AG04449 (cell line): Measurements from ENCODE around the gene CRYL1.

Experiments used
- CTCF ChIA-PET: fragments of 350-600 bp; formaldehyde crosslinking; extraction: SDS; loops from one replicate; lab custom pipeline; 2021; ENCODE audit warnings: antibody characterized with exemption; lab: Yijun Ruan, JAX
- POLR2A ChIA-PET: fragments of 400-600, 350-600 bp; formaldehyde crosslinking; extraction: SDS; loops from one replicate; lab custom pipeline; 2020; ENCODE audit warnings: antibody characterized with exemption, inconsistent platforms; lab: Yijun Ruan, JAX
- DNase-seq: peaks from one replicate; pipeline ENCODE4 v3.0.0-alpha.2; 2010; ENCODE audit warnings: low read depth, low spot score
- H3K4me3 ChIP-seq: 2 replicates; pipeline ENCODE4 v1.5.1; 2011; ENCODE audit warnings: low read depth, mild to moderate bottlenecking, control low read depth, low read length
- CTCF ChIP-seq: IDR thresholded peaks from one replicate; pipeline ENCODE4 v1.5.1; 2011; ENCODE audit warnings: mild to moderate bottlenecking, moderate library complexity, low read length, control low read depth, inconsistent platforms; ENCODE audit not compliant: insufficient read depth; ENCODE audit errors: missing control alignments

The CRYL1 gene

GRCh38 chr13:20492641-20493040 lies 33.0 kb downstream of the CRYL1 start:
- DNase-seq = no peak
- no peak overlapping the region for H3K4me3 ChIP-seq
- TF ChIP-seq CTCF = no peak
- CTCF ChIA-PET = interaction anchor here (1.0 to 7.6 kb wide), 11 partner anchors 10 to 434 kb away, joined by 3 to 126 read pairs (median 4); no protein-coding TSS in a partner anchor
- POLR2A ChIA-PET = no interaction called here

GRCh38 chr13:20491926-20492435 lies 33.7 kb downstream of the CRYL1 start:
- ChIA-PET CTCF (interaction anchor here (0.8 to 7.6 kb wide), 9 partner anchors 13 to 434 kb away, joined by 3 to 126 read pairs (median 4); no protein-coding TSS in a partner anchor), POLR2A (no interaction called here)
- no peak for TF ChIP-seq CTCF
- H3K4me3 ChIP-seq = no peak overlapping the region
- no peak for DNase-seq

GRCh38 chr13:20489185-20489820 lies 36.4 kb downstream of the CRYL1 start:
- no peak overlapping the region for H3K4me3 ChIP-seq
- ChIA-PET CTCF (interaction anchor here (0.5 kb wide), 1 partner anchor 991 kb away, joined by 3 read pairs; no protein-coding TSS in a partner anchor), POLR2A (no interaction called here)
- no peak for TF ChIP-seq CTCF
- no peak for DNase-seq

- ChIA-PET CTCF (interaction anchor here (0.7 to 1.6 kb wide), 2 partner anchors 14 to 307 kb away, joined by 3 to 4 read pairs; no protein-coding TSS in a partner anchor), POLR2A (no interaction called here)
- no peak for TF ChIP-seq CTCF
- H3K4me3 ChIP-seq = no peak overlapping the region
- DNase-seq = no peak
These were observed 37.7 kb downstream of the CRYL1 start for GRCh38 chr13:20487927-20488326.

- POLR2A ChIA-PET = no interaction called here
- H3K4me3 ChIP-seq = no peak overlapping the region
- no peak for DNase-seq
- TF ChIP-seq CTCF = no peak
- CTCF ChIA-PET = interaction anchor here (0.8 to 4.6 kb wide), 5 partner anchors 10 to 286 kb away, joined by 3 to 21 read pairs (median 6); no protein-coding TSS in a partner anchor
These were observed 42.9 kb downstream of the CRYL1 start for GRCh38 chr13:20482787-20483186.

GRCh38 chr13:20482275-20482761 lies 43.3 kb downstream of the CRYL1 start:
- CTCF ChIA-PET = interaction anchor here (1.5 to 4.6 kb wide), 3 partner anchors 10 to 283 kb away, joined by 5 to 21 read pairs (median 6); no protein-coding TSS in a partner anchor
- TF ChIP-seq CTCF = no peak
- POLR2A ChIA-PET = no interaction called here
- H3K4me3 ChIP-seq = no peak overlapping the region
- no peak for DNase-seq
